Thymus (tissue), 11 donors: Measurements from ENCODE around the gene FOXL3. TPM values are rescaled to one million over a fixed set of nuclear protein-coding genes. Genes with fewer than 3 reads are reported as not detected.
A peak's percentile ranks its signal among the peaks of the same experiment; 100 is the strongest.
"Not testable (repeated sequence)": the region's sequence is repeated elsewhere in the genome, so short reads cannot be mapped to it uniquely, and the experiment has no call there.

Experiments used
- DNase-seq, 9 donors: peaks; one replicate each; pipeline ENCODE4 v3.0.0-alpha.2; 2013; ENCODE audit warnings: low spot score in 9 of 9, low read depth in 6 of 9, missing footprints in 1 of 9
- H3K27ac ChIP-seq, 2 donors: one replicate each; pipeline ENCODE4 v1.5.1; 2013; ENCODE audit warnings: control low read depth in 1 of 2, low read depth in 1 of 2, low read length in 1 of 2, mild to moderate bottlenecking in 1 of 2, moderate library complexity in 1 of 2
- H3K27me3 ChIP-seq, 2 donors: one replicate each; pipeline ENCODE4 v1.5.1; 2013; ENCODE audit warnings: low read length in 1 of 2; ENCODE audit not compliant: control insufficient read depth in 2 of 2, insufficient read depth in 1 of 2
- H3K36me3 ChIP-seq, 2 donors: one replicate each; pipeline ENCODE4 v1.5.1; 2013; ENCODE audit warnings: low read length in 1 of 2, mild to moderate bottlenecking in 1 of 2, moderate library complexity in 1 of 2; ENCODE audit not compliant: control insufficient read depth in 2 of 2, insufficient read depth in 2 of 2
- H3K4me1 ChIP-seq, 2 donors: one replicate each; pipeline ENCODE4 v1.5.1; 2013; ENCODE audit warnings: low read length in 2 of 2; ENCODE audit not compliant: control insufficient read depth in 2 of 2, insufficient read depth in 2 of 2
- H3K4me3 ChIP-seq, 2 donors: one replicate each; pipeline ENCODE4 v1.5.1; 2013; ENCODE audit warnings: low read length in 2 of 2, control low read depth in 1 of 2, mild to moderate bottlenecking in 1 of 2
- H3K9me3 ChIP-seq, 2 donors: one replicate each; pipeline ENCODE4 v1.5.1; 2013; ENCODE audit warnings: low read length in 1 of 2, mild to moderate bottlenecking in 1 of 2; ENCODE audit not compliant: control insufficient read depth in 2 of 2, insufficient read depth in 1 of 2
- whole genome bisulfite sequencing: extraction: QIAGEN DNeasy Blood & Tissue Kit; methylation state at CpG from one replicate; pipeline ENCODE4 v1.1.7; 2013; 5-methylcytosine and 5-hydroxymethylcytosine counted together
- polyA plus RNA-seq: library from polyadenylated mRNA; stranded (reverse); fragments of 200-250 nt; gene quantifications from one replicate; pipeline ENCODE4 v1.2.3, GENCODE V29; 2013
- total RNA-seq: library from RNA; stranded (reverse); fragments of 120-200 nt; gene quantifications from one replicate; pipeline ENCODE4 v1.2.4, GENCODE V29; 2013
- donor health status: healthy.

FOXL3 gene
- total and polyA plus RNA-seq, 2 donors, result 0.19 TPM; not detected in 1

DNA sequence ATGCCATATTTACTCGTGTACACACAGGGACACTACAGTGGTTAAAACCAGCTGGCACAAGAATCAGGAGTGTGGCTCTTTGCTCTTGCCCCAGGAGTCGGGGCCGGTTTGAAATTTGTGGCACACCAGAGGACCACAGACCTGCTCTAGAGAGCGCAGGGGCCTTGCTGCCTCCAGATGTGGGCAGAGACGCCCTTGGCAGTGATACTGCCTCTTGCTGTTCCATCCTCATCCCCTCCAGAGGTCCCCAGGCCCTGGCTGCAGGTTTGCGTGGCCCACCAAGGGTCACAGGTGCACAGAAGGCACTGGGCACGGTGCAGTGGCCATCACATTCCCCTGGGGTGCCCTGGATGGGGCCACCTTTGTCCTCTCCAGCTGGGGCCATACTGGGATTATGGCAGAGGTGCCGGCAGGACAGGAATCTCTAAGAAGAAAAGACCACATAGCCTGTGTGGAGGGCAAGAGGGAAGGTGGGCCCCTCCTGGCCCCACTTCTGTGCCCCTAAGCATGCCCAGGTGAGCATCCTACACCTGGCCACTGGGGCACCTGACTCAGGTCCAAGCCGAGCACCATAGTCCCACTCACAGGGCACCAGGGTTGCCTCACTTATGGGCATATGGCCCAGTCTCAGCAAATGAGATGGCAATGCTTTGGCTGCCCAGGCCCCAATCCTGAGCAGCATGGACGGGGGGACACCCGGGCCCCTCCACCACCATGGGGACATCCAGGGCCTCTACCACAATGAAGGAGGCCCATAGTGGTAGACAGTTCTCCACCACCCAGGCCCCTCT lies 45.6 kb downstream of the FOXL3 start:
- H3K4me1 ChIP-seq, result peaks cover 8 to 20% of the 10 kb centered on the region in 2 donors
- H3K9me3 ChIP-seq, result peaks cover 0 to 7% of the 10 kb centered on the region in 2 donors
- no peak for DNase-seq
- peaks cover 2 to 16% of the 10 kb centered on the region in 2 donors for H3K27me3 ChIP-seq
- no peak overlapping the region for H3K27ac ChIP-seq
- 95% methylated on average over 11 of the region's 11 CpGs for WGBS
- H3K4me3 ChIP-seq, result no peak overlapping the region
- no peaks in the 10 kb centered on the region for H3K36me3 ChIP-seq

DNA sequence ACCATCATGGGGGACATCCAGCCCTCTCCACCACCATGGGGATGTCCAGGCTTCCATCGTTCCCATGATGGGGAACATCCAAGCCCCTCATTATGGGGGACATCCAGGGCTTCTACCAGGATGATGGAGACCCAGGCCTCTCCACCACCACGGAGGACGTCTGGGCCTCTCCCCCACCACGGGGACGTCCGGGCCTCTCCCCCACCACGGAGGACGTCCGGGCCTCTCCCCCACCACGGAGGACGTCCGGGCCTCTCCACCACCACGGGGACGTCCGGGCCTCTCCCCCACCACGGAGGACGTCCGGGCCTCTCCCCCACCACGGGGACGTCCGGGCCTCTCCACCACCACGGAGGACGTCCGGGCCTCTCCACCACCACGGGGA lies 46.2 kb downstream of the FOXL3 start:
- not testable (repeated sequence) for H3K27ac ChIP-seq, H3K36me3 ChIP-seq, DNase-seq, H3K4me3 ChIP-seq, H3K9me3 ChIP-seq
- Histone ChIP-seq H3K4me1 (peaks cover 8 to 20% of the 10 kb centered on the region in 2 donors), H3K27me3 (peaks cover 2 to 13% of the 10 kb centered on the region in 2 donors)
- 94% methylated on average over 25 of the region's 25 CpGs for WGBS

DNA sequence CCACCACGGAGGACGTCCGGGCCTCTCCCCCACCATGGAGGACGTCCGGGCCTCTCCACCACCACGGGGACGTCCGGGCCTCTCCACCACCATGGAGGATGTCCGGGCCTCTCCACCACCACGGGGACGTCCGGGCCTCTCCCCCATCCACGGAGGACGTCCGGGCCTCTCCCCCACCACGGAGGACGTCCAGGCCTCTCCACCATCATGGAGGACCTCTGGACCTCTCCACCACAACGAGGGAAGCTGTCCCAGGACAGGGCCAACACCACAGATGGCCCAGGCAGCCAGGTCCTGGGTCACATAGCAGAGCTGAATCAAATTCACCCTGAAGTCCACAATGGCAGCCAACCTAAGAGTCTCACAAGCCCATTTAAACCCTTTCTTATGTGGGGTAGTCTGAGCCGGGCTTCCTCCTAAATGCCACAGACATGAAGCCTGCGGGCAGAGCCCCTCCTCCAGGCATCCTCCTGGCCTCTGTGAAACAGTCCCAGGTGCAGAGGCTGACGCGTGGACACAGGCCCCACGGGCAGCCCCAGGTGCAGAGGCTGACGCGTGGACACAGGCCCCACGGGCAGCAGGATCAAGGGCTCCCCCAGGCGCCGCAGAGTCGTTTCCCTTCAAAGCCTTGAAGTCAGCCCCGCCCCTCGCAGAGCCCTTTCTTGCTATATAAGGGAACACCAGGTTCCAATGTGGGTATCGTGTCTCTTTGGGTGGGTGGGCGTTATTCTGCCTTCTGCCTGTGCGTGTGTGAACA lies 47.0 kb downstream of the FOXL3 start:
- Histone ChIP-seq H3K27me3 (peaks cover under 1 to 12% of the 10 kb centered on the region in 2 donors), H3K27ac (no peak overlapping the region), H3K4me3 (no peak overlapping the region), H3K36me3 (no peaks in the 10 kb centered on the region), H3K4me1 (peaks cover 8 to 20% of the 10 kb centered on the region in 2 donors), H3K9me3 (peaks cover 0 to 7% of the 10 kb centered on the region in 2 donors)
- WGBS, result 87% methylated on average over 34 of the region's 34 CpGs
- peak in 2 of 9 donors; percentile 26 to 60 for DNase-seq

GRCh38 chr7:337567-337951 lies 47.6 kb downstream of the FOXL3 start:
- Histone ChIP-seq H3K9me3 (peaks cover 0 to 7% of the 10 kb centered on the region in 2 donors), H3K4me3 (no peak overlapping the region), H3K4me1 (peaks cover 8 to 18% of the 10 kb centered on the region in 2 donors), H3K27me3 (peaks cover 0 to 10% of the 10 kb centered on the region in 2 donors), H3K36me3 (no peaks in the 10 kb centered on the region), H3K27ac (no peak overlapping the region)
- DNase-seq, result no peak
- 93% methylated on average over 17 of the region's 17 CpGs for WGBS

- H3K36me3 ChIP-seq, result no peaks in the 10 kb centered on the region
- DNase-seq, result no peak
- 95% methylated on average over 31 of the region's 31 CpGs for WGBS
- H3K27ac ChIP-seq, result no peak overlapping the region
- H3K27me3 ChIP-seq, result peaks cover 0 to 2% of the 10 kb centered on the region in 2 donors
- no peak overlapping the region for H3K4me3 ChIP-seq
- H3K9me3 ChIP-seq, result peaks cover 0 to 7% of the 10 kb centered on the region in 2 donors
- H3K4me1 ChIP-seq, result peaks cover 4 to 11% of the 10 kb centered on the region in 2 donors
Observed at GRCh38 chr7:338295-339061, 48.5 kb downstream of the FOXL3 start.

DNA sequence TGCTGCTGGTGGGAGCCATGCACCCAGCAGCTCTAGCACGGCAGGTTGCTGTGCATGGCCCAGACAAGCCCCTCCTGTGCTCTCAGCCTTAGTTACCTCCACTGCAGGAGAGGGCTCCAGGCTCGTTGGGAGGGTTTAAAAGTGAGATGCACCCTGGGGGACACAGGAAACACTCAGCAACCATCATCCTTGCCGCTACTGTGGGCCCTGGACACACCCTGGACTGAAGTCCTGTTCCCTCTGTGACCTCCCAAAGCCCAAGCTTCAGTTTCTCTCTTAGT lies 49.0 kb downstream of the FOXL3 start:
- DNase-seq, result no peak
- Histone ChIP-seq H3K36me3 (no peaks in the 10 kb centered on the region), H3K4me1 (peaks cover 4 to 11% of the 10 kb centered on the region in 2 donors), H3K27ac (no peak overlapping the region), H3K4me3 (no peak overlapping the region), H3K27me3 (peaks cover 0 to 2% of the 10 kb centered on the region in 2 donors), H3K9me3 (peaks cover 0 to 2% of the 10 kb centered on the region in 2 donors)
- WGBS, result 84% methylated on average over 3 of the region's 3 CpGs

DNA sequence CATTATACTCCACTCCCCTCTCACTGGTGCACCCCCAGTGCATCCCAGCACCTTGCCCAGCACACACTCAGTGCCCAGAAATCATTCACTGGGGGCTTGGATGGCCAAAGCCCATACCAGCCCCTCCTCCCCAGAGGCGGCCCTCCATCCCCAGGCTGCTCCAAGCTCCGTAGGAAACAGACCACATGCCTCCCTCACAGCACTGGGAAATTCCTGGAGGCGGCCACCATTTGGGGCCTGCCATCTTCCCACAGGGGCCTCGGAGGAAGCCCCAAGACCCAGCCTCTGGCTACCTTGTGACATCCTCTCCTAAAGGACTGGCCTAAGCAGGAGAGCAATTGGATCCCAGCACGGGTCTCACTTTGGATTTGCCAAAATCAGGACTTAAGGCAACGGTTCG lies 49.7 kb downstream of the FOXL3 start:
- no peaks in the 10 kb centered on the region for H3K36me3 ChIP-seq
- no peak overlapping the region for H3K27ac ChIP-seq
- WGBS, result 95% methylated on average over 7 of the region's 7 CpGs
- peaks cover 4 to 11% of the 10 kb centered on the region in 2 donors for H3K4me1 ChIP-seq
- no peaks in the 10 kb centered on the region for H3K9me3 ChIP-seq
- peaks cover 0 to 2% of the 10 kb centered on the region in 2 donors for H3K27me3 ChIP-seq
- H3K4me3 ChIP-seq, result no peak overlapping the region
- no peak for DNase-seq

DNA sequence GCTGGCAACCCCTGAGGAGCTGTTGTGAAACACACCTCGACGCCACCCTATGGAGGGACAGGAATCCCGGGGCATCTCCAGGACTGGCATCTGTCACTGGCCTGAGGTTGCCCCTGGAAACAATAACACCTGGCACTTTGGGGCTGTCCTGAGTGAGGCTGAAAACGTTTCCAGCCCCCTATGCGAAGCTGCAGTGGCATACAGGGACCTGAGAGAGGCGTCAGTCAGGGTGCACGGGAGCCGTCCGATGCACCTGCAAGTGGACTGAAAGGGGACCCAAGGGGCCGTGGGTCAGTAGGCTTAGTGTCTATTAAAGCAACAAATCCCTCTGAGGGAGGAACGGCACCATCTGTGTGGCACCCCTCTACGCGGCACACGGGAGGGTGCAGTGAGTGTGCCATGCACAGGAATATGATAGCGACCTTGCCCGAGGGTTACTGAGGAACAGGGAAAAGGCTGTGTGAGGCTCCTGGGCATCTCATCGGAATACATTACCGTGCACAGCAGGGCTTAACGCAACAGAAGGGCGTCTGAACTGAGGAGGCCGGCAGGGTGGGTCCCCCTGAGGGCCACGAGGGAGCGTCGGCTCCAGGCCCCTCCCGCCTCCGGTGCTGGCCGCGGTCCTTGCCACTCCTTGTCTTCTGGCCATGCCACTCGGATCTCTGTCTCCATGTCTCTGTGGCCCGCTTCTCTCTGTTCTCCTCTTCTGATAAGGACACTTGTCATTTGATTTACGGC lies 50.4 kb downstream of the FOXL3 start:
- DNase-seq, result no peak
- Histone ChIP-seq H3K27ac (no peak overlapping the region), H3K36me3 (no peaks in the 10 kb centered on the region), H3K4me3 (no peak overlapping the region), H3K9me3 (no peaks in the 10 kb centered on the region), H3K27me3 (peaks cover 0 to 2% of the 10 kb centered on the region in 2 donors), H3K4me1 (peaks cover 4 to 11% of the 10 kb centered on the region in 2 donors)
- WGBS, result 93% methylated on average over 31 of the region's 31 CpGs
